LNCAP (cell line): Measurements from ENCODE around the gene ATG9B.

Source experiments
- TF ChIP-seq, protein P1 (sequence below): fragments of 450-650 bp; IDR thresholded peaks from 2 replicates; pipeline ENCODE4 v1.5.1; 2017; ENCODE audit warnings: mild to moderate bottlenecking

The ATG9B gene

DNA sequence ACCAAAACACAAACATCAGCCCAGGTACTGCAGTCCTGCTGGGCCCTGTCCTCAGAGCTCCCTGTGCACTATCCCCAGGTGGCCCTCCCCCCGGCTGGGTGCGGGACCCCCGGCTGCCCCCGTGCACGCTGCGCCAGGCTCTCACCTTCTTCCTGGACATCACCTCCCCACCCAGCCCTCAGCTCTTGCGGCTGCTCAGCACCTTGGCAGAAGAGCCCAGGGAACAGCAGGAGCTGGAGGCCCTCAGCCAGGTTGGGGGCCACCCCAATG lies 14.3 kb downstream of the ATG9B start:
- TF ChIP-seq, protein P1, sequence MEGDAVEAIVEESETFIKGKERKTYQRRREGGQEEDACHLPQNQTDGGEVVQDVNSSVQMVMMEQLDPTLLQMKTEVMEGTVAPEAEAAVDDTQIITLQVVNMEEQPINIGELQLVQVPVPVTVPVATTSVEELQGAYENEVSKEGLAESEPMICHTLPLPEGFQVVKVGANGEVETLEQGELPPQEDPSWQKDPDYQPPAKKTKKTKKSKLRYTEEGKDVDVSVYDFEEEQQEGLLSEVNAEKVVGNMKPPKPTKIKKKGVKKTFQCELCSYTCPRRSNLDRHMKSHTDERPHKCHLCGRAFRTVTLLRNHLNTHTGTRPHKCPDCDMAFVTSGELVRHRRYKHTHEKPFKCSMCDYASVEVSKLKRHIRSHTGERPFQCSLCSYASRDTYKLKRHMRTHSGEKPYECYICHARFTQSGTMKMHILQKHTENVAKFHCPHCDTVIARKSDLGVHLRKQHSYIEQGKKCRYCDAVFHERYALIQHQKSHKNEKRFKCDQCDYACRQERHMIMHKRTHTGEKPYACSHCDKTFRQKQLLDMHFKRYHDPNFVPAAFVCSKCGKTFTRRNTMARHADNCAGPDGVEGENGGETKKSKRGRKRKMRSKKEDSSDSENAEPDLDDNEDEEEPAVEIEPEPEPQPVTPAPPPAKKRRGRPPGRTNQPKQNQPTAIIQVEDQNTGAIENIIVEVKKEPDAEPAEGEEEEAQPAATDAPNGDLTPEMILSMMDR = no peak

DNA sequence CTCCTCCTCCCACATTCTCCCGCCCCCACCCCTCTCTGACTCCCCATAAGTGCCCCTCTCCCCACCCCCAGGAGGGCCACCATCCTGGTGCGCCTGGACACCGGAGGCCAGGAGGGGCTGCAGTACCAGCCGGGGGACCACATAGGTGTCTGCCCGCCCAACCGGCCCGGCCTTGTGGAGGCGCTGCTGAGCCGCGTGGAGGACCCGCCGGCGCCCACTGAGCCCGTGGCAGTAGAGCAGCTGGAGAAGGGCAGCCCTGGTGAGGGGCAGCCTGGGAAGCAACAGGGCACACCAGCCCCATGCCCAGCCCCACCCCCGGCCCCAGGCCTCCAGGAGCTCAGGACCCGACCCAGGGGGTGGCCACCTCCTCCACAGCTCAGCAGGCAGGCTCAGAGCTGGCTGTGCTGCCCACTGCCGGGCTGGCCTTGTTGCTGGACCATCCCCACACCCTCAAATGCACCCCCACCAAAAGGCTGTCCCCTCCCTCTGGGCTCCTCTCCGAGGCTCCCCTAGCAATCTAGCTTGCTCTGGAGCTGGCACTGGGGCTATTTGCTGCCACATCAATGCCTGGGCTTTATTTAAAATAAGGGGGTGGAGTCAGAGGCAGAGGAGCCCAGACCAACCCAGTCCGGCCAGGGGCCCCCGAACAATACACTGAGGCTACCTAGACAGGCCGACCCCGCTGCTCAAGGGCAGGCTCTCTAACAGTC lies 14.8 kb downstream of the ATG9B start:
- TF ChIP-seq, protein P1 = no peak

DNA sequence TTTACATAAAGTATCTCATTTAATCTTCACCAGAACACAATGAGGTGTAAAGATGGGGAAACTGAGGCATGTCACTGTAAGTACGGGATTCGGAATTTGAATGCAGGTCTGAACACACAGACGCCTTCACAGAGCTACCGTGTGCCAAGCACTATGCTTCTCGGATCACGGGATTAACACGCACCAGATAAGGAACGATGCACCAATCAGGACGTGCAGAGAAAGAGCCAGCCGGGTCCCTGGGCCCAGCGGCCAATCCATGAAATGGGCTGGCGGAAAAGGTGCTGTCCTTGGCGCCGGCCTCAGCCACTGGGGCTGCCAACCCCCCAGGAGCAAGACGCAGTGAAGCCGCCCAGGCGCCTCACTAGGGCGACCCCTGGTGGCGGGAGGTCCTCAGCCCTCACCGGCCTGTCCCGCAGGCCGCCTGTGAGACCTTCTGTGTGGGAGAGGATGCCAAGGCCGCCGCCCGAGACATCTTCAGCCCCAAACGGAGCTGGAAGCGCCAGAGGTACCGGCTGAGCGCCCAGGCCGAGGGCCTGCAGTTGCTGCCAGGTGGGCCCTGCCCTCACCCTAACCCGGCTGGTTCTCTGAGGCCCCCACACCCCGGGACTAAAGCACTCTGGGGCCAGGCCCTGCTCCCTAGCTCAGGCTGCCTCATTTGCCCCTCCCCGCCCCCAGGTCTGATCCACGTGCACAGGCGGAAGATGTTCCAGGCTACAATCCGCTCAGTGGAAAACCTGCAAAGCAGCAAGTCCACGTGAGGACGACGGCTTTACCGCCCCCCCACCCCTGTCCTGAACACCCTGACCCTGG lies 15.6 kb downstream of the ATG9B start:
- TF ChIP-seq, protein P1 = peak; percentile 48

DNA sequence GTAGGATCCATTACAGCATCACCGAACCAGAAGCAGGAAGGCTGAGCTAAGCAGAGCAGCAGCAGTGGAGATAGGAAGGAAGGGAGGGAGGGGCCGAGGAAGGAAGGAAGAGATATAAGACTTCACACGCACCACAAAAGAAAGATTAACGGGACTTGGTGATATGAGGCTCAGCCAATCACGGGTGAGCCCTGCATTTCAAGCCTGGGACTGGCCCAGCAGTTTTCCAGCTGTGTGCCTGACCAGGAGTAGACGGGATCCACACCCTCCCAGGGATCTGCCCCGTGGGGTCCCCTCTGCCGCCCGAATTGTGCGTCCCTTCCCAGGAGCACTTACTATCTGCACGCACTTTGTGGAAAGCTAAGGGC lies 16.2 kb downstream of the ATG9B start:
- TF ChIP-seq, protein P1 = no peak

DNA sequence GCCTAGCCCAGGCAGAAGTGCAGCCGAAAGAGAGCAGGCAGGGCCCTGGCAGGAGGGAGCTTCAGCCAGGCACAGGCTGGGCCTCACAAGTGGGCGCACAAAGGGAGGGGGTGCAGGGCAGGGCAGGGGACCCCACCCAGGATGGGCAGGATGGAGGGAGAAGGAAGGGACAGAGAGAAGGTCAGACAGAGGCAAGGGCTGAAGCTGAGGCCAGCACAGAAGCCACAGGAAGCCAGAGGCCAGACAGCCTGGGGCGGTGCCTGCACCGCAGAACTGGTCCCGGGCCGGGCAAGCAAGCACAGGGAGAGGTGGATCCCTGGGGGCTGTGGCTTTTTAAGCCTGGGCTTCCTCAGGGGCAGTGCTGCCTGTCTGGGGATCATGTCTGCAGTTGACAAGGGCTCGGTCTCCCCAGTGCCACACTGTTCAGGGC lies 16.8 kb downstream of the ATG9B start:
- TF ChIP-seq, protein P1 = no peak

DNA sequence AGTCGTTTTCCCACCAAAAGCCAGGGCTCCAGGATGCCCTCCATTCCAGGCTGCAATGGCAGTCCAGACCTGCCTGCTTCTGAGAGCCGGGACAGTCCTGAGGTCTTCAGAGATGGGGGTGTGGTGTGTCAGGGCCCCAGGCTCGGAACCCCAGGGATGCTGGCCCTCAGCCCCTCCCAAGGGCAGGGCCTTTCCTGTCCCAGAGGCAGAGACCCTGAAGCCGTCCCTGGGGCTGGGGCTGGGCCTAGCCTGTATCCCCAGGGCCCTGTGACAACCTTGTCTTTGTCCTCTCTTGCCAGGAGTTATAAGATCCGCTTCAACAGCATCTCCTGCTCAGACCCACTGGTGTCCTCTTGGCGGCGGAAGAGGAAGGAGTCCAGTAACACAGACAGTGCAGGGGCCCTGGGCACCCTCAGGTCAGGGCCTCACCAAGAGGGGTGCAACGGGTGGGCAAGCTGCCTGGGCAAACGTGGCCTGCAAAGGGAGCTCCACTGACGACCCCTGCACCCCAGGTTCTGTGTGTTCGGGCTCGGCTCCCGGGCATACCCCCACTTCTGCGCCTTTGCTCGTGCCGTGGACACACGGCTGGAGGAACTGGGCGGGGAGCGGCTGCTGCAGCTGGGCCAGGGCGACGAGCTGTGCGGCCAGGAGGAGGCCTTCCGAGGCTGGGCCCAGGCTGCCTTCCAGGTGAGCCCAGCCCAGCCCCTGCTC lies 17.5 kb downstream of the ATG9B start:
- TF ChIP-seq, protein P1 = no peak

DNA sequence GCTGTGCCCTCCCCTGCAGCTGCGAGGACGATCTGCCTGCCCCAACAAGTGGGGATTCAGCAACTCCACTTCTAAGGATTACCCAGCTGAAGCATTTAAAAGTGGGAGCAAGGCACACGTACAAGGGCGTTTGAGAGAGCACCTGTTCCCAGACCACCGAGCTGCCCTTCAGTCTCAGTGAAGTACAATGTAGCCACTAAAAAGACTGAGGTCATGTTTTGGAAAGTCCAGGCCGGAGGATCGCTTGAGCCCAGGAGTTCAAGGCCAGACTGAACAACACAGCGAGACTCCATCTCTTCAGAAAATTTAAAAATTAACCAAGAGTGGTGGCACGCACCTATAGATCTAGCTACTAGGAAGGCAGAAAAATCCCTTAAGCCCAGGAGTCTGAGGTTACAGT lies 18.7 kb downstream of the ATG9B start:
- TF ChIP-seq, protein P1 = no peak
